AG09309 (cell line): Measurements from ENCODE around the gene RBM8A.

Source experiments
- DNase-seq: peaks from one replicate; pipeline ENCODE4 v3.0.0-alpha.2; 2010; ENCODE audit warnings: low read depth
- H3K4me3 ChIP-seq: 2 replicates; pipeline ENCODE4 v1.5.1; 2011; ENCODE audit warnings: mild to moderate bottlenecking, low read depth, low read length, moderate library complexity; ENCODE audit not compliant: control insufficient read depth
- CTCF ChIP-seq: IDR thresholded peaks from 2 replicates; pipeline ENCODE4 v1.5.1; 2011; ENCODE audit warnings: mild to moderate bottlenecking, low read depth, low read length, inconsistent platforms; ENCODE audit not compliant: insufficient read depth, control insufficient read depth; ENCODE audit errors: missing control alignments

Gene RBM8A

GRCh38 chr1:145892486-145893087 is 34.7 kb downstream of the RBM8A start:
- no peak for DNase-seq
- no peak overlapping the region for H3K4me3 ChIP-seq
- TF ChIP-seq CTCF: no peak

GRCh38 chr1:145891587-145892485 is 35.4 kb downstream of the RBM8A start:
- DNase-seq: peak; percentile 94
- peak; percentile 91 for TF ChIP-seq CTCF
- H3K4me3 ChIP-seq: no peak overlapping the region

GRCh38 chr1:145891143-145891542 is 36.1 kb downstream of the RBM8A start:
- no peak for DNase-seq
- no peak overlapping the region for H3K4me3 ChIP-seq
- TF ChIP-seq CTCF: no peak

- no peak for DNase-seq
- H3K4me3 ChIP-seq: no peak overlapping the region
- TF ChIP-seq CTCF: no peak
Observed at GRCh38 chr1:145889722-145890121, 37.6 kb downstream of the RBM8A start.

- TF ChIP-seq CTCF: no peak
- H3K4me3 ChIP-seq: no peak overlapping the region
- no peak for DNase-seq
Observed at GRCh38 chr1:145887631-145888030, 39.7 kb downstream of the RBM8A start.

GRCh38 chr1:145886816-145887215 is 40.5 kb downstream of the RBM8A start:
- no peak overlapping the region for H3K4me3 ChIP-seq
- no peak for DNase-seq
- no peak for TF ChIP-seq CTCF
